ENCODE results near the gene TM9SF4.

DNA sequence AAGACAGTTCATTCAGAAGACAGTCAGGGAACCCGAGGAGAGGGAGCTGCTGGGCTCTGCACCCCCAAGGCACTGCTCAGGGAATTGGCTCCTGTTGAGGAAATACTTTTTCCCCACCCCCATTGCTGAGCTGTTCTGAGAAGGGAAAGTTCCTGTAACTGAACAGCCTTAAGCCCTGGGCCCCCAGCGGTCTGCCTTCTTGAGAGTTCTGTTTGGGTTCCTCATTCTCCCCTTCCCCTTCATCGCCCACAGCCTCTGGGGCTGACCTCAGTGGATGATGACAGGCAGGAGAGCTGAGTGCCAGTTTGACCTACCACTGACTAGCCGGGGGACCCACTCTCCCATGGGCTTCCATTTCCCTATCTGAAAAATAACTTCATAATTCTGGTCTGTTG lies 46.7 kb upstream of the TM9SF4 start:
- TF ChIP-seq, protein P1, sequence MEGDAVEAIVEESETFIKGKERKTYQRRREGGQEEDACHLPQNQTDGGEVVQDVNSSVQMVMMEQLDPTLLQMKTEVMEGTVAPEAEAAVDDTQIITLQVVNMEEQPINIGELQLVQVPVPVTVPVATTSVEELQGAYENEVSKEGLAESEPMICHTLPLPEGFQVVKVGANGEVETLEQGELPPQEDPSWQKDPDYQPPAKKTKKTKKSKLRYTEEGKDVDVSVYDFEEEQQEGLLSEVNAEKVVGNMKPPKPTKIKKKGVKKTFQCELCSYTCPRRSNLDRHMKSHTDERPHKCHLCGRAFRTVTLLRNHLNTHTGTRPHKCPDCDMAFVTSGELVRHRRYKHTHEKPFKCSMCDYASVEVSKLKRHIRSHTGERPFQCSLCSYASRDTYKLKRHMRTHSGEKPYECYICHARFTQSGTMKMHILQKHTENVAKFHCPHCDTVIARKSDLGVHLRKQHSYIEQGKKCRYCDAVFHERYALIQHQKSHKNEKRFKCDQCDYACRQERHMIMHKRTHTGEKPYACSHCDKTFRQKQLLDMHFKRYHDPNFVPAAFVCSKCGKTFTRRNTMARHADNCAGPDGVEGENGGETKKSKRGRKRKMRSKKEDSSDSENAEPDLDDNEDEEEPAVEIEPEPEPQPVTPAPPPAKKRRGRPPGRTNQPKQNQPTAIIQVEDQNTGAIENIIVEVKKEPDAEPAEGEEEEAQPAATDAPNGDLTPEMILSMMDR (IDR thresholded peaks at IDR 0.05) = no peak
- TF ChIP-seq EP300 (IDR thresholded peaks at IDR 0.05) = no peak
- TF ChIP-seq POLR2A (IDR thresholded peaks at IDR 0.05) = no peak

Measured in upper lobe of left lung (tissue), 4 donors.